LNCAP (cell line): ENCODE measurements around the gene RUSF1.

Experiments used
- CTCF ChIP-seq: fragments of 450-650 bp; IDR thresholded peaks from 2 replicates; pipeline ENCODE4 v1.5.1; 2017; ENCODE audit warnings: mild to moderate bottlenecking

The RUSF1 gene

DNA sequence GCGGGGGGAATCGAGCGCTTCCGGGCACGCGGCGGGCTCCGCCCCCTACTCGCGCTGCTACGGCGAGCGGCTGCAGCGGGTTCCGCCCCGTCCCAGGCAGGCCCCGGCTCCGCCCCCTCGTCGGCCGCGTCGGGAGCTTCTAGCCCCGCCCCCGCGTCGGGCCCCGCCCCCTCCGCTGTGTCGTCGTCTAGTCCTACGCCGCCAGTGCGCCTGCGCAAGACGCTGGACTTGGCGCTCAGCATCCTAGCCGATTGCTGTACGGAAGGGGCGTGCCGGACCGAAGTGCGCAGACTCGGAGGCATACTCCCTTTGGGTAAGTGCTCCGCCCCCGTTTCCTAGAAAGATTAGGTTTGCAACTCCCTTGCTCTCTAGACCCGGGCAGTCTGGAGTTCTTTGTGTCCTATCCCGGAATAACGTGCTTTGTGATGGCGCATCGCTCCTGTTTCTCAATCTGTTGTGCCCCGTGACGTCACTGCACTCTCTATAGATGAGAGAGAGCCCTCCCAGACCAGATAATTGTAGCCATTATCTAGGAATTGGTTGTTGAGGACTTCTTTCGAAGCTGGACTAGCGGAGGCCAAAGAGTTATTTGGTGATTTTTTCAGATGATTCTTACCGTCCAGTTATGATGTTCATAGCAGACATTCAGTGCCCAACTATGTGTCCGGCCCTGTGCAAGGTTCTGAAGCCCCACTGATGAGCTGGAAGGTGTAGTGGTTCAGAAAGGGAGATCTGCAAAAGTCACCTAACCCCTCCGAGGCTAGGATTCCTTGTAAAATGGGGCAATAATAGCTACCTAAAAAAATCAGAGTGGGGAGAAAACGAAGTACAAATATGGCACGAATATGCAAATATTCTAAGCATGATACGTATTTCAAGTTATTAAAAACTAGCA, 48.3 kb downstream of the RUSF1 start:
- TF ChIP-seq CTCF = no peak

DNA sequence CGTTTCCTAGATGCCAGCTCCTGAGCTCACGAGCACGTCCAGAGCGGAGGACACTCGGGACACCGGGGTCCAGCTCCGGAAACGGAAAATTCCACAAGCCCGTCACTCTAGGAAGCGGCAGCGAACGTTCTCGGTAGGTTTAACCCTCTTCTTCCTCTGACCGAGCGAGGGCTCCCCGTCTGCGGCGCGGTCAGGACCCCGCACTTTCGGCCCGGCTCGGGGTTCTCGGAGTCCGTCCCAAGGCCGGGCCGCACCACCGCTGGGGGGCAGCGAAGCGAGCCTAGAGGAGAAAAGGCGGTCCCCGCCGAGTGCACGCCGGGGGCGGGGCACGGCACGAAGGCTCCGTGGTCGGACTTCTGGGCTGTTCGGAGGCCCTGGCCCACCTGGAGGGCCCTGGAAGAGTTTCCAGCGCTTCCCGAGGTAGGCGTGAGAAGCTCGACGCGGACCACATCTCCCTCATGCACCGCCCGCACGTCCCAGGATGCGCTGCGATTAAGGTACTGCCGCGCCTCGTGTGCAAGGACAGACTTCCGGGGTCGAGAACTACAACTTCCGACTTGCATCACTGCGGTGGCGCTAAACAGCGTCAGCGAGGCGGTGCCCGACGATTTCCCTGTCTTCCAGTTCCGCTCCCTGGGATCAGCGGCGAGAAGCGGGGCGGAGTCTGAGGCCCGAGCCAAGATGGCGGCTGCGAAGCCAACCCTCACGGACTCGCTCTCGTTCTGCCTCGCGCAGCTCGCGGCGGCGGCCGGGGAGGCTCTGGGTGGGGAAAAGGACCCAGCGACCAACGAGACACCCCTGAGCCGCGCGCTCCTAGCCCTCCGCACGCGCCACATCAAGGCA, 49.1 kb downstream of the RUSF1 start, which contains the start of gene ARMC5:
ARMC5 (plus strand) TSS at position 658 of the 843 bp plus-strand sequence; CDS start at position 682, 24 bp downstream.
- TF ChIP-seq CTCF = peak; percentile 70

GRCh38 chr16:31458073-31458843, 49.9 kb downstream of the RUSF1 start:
- peak; percentile 45; the same call in 1 of the 2 replicates for TF ChIP-seq CTCF

GRCh38 chr16:31456988-31457360, 51.2 kb downstream of the RUSF1 start:
- no peak for TF ChIP-seq CTCF

- TF ChIP-seq CTCF = peak; percentile 23; the same call in 1 of the 2 replicates
These were observed 52.4 kb downstream of the RUSF1 start for GRCh38 chr16:31455601-31456314.

DNA sequence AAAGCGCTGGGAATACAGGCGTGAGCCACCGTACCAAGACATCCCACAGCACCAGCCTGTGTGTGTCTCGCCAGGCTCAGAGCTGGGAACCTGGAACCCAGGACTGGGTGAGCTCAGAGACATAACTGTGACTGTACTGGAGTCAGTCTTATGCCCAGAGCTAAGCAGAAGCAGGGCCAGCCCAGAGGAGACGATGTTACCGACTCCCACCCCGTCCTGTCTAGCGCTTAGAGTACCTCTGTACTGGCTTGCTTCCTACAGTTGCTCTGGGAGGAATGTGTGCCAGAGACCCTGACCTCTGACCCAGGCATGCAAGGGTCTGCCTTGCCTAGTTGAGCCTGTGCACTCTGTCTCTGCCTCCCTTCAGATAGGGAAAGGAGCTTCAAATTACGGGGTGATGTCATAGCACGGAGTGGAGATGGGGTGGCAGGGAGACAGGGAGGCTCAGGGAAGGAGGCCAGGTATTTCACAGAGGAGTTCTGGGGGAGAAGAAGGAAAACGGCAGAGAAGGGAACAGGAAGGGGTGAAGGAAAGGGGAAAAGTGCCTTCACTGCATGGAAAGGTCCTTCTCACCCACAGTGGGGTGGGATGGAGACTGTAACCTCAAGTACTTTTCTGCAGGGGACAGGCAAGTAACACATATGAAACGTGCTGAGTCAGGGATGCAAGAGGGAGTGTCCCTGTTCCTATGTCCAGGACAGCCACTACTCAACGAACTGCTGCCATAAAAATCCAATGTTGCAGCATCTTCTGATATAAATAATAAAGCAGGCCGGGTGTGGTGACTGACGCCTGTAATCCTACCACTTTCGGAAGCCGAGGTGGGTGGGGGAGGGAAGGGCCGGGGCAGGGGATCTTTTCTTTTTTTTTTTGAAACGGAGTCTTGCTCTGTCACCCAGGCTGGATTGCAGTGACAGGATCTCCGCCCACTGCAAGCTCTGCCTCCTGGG, 54.7 kb downstream of the RUSF1 start:
- no peak for TF ChIP-seq CTCF
